HL-60 (cell line): ENCODE data around the gene PLXNA2.

Source experiments
- DNase-seq, 2 experiments: peaks; one replicate each; pipeline ENCODE4 v3.0.0-alpha.2; 2010 to 2020; ENCODE audit warnings: low read depth in 1 of 2, low spot score in 1 of 2
- H3K27ac ChIP-seq: fragments of 250-450 bp; sonication (Bioruptor Pico); replicated peaks from 2 replicates; pipeline ENCODE4 v1.5.1; 2020; ENCODE audit warnings: mild to moderate bottlenecking, moderate library complexity
- H3K27me3 ChIP-seq: fragments of 250-450 bp; sonication (Bioruptor Pico); 2 replicates; pipeline ENCODE4 v1.5.1; 2021; ENCODE audit warnings: mild to moderate bottlenecking, moderate library complexity; ENCODE audit not compliant: insufficient read depth, poor library complexity, severe bottlenecking
- H3K4me3 ChIP-seq: replicated peaks from 2 replicates; pipeline ENCODE4 v1.5.1; 2011; ENCODE audit warnings: mild to moderate bottlenecking, control low read depth, low read length; ENCODE audit not compliant: insufficient read depth
- GABPA ChIP-seq: IDR thresholded peaks from 2 replicates; pipeline ENCODE4 v1.6.1; 2012; ENCODE audit warnings: low read depth
- POLR2AphosphoS5 ChIP-seq: IDR thresholded peaks from 2 replicates; pipeline ENCODE4 v1.6.1; 2012; ENCODE audit warnings: low read depth
- SPI1 ChIP-seq: IDR thresholded peaks from 2 replicates; pipeline ENCODE4 v1.6.1; 2012; ENCODE audit warnings: low read depth, mild to moderate bottlenecking, borderline replicate concordance
- TF ChIP-seq, protein P1 (sequence below): IDR thresholded peaks from 2 replicates; pipeline ENCODE4 v1.6.1; 2012; ENCODE audit warnings: low read depth; ENCODE audit not compliant: insufficient replicate concordance
- TF ChIP-seq, protein P2 (sequence below): IDR thresholded peaks from one replicate; pipeline ENCODE4 v1.5.1; 2011; ENCODE audit warnings: low read length, control low read depth, inconsistent platforms; ENCODE audit not compliant: insufficient read depth

Gene PLXNA2

DNA sequence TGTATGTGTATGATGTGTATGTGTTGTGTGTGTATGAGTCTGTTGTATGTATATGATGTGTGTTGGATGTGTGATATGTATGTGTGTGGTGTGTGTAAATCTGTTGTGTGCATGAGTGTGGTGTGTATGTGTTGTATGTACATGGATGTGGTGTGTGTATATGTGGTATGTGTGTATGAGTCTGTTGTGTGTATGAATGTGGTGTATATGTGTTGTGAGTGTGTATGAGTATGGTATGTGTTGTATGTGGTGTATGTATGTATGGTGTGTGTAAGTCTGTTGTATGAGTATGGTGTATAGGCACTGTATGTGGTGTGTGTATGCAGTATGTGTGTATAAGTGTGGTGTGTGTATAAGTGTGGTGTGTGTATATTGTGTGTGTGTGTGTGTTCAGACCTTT is 95.0 kb downstream of the PLXNA2 start:
- no peaks in the 10 kb centered on the region for H3K27me3 ChIP-seq
- TF ChIP-seq GABPA, result no peak
- no peak for TF ChIP-seq SPI1
- TF ChIP-seq, protein P1, sequence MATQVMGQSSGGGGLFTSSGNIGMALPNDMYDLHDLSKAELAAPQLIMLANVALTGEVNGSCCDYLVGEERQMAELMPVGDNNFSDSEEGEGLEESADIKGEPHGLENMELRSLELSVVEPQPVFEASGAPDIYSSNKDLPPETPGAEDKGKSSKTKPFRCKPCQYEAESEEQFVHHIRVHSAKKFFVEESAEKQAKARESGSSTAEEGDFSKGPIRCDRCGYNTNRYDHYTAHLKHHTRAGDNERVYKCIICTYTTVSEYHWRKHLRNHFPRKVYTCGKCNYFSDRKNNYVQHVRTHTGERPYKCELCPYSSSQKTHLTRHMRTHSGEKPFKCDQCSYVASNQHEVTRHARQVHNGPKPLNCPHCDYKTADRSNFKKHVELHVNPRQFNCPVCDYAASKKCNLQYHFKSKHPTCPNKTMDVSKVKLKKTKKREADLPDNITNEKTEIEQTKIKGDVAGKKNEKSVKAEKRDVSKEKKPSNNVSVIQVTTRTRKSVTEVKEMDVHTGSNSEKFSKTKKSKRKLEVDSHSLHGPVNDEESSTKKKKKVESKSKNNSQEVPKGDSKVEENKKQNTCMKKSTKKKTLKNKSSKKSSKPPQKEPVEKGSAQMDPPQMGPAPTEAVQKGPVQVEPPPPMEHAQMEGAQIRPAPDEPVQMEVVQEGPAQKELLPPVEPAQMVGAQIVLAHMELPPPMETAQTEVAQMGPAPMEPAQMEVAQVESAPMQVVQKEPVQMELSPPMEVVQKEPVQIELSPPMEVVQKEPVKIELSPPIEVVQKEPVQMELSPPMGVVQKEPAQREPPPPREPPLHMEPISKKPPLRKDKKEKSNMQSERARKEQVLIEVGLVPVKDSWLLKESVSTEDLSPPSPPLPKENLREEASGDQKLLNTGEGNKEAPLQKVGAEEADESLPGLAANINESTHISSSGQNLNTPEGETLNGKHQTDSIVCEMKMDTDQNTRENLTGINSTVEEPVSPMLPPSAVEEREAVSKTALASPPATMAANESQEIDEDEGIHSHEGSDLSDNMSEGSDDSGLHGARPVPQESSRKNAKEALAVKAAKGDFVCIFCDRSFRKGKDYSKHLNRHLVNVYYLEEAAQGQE, result no peak
- TF ChIP-seq, protein P2, sequence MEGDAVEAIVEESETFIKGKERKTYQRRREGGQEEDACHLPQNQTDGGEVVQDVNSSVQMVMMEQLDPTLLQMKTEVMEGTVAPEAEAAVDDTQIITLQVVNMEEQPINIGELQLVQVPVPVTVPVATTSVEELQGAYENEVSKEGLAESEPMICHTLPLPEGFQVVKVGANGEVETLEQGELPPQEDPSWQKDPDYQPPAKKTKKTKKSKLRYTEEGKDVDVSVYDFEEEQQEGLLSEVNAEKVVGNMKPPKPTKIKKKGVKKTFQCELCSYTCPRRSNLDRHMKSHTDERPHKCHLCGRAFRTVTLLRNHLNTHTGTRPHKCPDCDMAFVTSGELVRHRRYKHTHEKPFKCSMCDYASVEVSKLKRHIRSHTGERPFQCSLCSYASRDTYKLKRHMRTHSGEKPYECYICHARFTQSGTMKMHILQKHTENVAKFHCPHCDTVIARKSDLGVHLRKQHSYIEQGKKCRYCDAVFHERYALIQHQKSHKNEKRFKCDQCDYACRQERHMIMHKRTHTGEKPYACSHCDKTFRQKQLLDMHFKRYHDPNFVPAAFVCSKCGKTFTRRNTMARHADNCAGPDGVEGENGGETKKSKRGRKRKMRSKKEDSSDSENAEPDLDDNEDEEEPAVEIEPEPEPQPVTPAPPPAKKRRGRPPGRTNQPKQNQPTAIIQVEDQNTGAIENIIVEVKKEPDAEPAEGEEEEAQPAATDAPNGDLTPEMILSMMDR, result no peak
- TF ChIP-seq POLR2AphosphoS5, result no peak
- DNase-seq, result no peak
- no peak overlapping the region for H3K4me3 ChIP-seq
- no peak overlapping the region for H3K27ac ChIP-seq

DNA sequence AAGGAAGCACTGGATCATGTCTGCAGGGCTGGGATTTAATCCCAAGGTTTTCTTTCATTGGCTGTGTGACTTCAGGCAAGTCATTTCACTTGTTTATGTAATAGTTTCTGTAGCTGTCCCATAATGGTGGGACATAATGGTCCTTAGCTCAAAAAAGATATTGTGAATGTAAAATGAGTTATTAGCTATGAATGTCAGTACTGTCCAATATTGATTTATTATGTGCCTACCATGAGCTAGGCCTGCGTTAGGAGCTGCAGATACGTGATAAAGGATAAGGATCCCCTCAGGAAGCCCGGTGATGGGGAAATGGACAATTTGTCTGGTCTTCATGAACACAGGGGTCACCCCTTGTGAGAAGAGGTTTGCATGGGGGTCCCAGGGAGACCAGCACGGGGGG is 95.8 kb downstream of the PLXNA2 start:
- H3K27me3 ChIP-seq, result no peaks in the 10 kb centered on the region
- TF ChIP-seq, protein P2, result no peak
- TF ChIP-seq POLR2AphosphoS5, result no peak
- no peak for TF ChIP-seq GABPA
- TF ChIP-seq, protein P1, result no peak
- no peak for TF ChIP-seq SPI1
- DNase-seq, result no peak
- no peak overlapping the region for H3K4me3 ChIP-seq
- H3K27ac ChIP-seq, result no peak overlapping the region

DNA sequence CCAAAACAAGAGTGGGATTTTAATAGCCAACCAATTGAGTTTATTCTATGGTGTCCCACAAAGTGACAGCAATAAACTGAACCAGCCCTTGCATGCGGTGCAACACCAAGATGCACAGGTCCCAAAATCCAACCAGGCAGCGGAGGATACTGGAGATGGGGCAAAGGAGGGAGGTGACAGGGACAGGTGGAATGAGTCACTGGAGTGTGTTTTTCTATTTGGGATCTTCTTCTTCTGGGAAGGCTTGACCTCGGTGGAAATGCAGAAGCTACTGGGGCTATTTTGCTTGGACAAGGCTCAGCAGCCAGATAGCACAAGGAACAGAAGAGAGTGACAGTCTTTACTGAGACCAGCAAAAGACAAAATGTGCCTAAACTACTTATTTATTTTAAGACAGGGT is 97.5 kb downstream of the PLXNA2 start:
- Histone ChIP-seq H3K4me3 (no peak overlapping the region), H3K27me3 (no peaks in the 10 kb centered on the region), H3K27ac (no peak overlapping the region)
- TF ChIP-seq GABPA (no peak), SPI1 (no peak), POLR2AphosphoS5 (no peak)
- TF ChIP-seq, protein P1, result no peak
- TF ChIP-seq, protein P2, result no peak
- DNase-seq, result no peak
